ENCODE measurements around the gene WIPI1. TPM values are rescaled to one million over a fixed set of nuclear protein-coding genes. Genes with fewer than 3 reads are reported as not detected.

The WIPI1 gene
- polyA plus RNA-seq, 2 of the 4 experiments (the other 2 are of a cell fraction): 9.5 to 19.7 TPM

GRCh38 chr17:68499587-68499986 lies 42.3 kb upstream of the WIPI1 start:
- no peak overlapping the region for H3K27ac ChIP-seq
- DNase-seq (ENCODE audit: low read depth in 1 of 2, low spot score in 1 of 2): no peak
- ChIA-PET POLR2A (interaction anchor here (1.2 kb wide), 1 partner anchor 12 kb away, joined by 4 read pairs; no protein-coding TSS in a partner anchor), CTCF (interaction anchor here (1.4 to 3.4 kb wide), 4 partner anchors 10 to 34 kb away, joined by 3 to 12 read pairs (median 4); no protein-coding TSS in a partner anchor)
- 0 out of 3 replicates have a peak, but pooled peaks cover 3% of the 10 kb centered on the region for H3K9me3 ChIP-seq
- 60% methylated on average over 5 of the region's 5 CpGs for WGBS (ENCODE audit: missing lambda C conversion rate)
- H3K4me3 ChIP-seq: no peak overlapping the region
- TF ChIP-seq CEBPB (IDR thresholded peaks at IDR 0.05) (no peak), CBX2 (IDR thresholded peaks at IDR 0.05; ENCODE audit: borderline replicate concordance, low read depth) (no peak), JUNB (IDR thresholded peaks at IDR 0.05) (no peak), SMC3 (IDR thresholded peaks at IDR 0.05) (no peak), BCL3 (IDR thresholded peaks at IDR 0.05) (no peak), HOXA7 (CRISPR knock-in tag; IDR thresholded peaks at IDR 0.05) (no peak)
- TF ChIP-seq, protein P1, sequence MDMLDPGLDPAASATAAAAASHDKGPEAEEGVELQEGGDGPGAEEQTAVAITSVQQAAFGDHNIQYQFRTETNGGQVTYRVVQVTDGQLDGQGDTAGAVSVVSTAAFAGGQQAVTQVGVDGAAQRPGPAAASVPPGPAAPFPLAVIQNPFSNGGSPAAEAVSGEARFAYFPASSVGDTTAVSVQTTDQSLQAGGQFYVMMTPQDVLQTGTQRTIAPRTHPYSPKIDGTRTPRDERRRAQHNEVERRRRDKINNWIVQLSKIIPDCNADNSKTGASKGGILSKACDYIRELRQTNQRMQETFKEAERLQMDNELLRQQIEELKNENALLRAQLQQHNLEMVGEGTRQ (IDR thresholded peaks at IDR 0.05): no peak
- no peak for ATAC-seq
- no peaks in the 10 kb centered on the region for H3K4me1 ChIP-seq
- no peak overlapping the region for H3K4me2 ChIP-seq
- no peak for FAIRE-seq

DNA sequence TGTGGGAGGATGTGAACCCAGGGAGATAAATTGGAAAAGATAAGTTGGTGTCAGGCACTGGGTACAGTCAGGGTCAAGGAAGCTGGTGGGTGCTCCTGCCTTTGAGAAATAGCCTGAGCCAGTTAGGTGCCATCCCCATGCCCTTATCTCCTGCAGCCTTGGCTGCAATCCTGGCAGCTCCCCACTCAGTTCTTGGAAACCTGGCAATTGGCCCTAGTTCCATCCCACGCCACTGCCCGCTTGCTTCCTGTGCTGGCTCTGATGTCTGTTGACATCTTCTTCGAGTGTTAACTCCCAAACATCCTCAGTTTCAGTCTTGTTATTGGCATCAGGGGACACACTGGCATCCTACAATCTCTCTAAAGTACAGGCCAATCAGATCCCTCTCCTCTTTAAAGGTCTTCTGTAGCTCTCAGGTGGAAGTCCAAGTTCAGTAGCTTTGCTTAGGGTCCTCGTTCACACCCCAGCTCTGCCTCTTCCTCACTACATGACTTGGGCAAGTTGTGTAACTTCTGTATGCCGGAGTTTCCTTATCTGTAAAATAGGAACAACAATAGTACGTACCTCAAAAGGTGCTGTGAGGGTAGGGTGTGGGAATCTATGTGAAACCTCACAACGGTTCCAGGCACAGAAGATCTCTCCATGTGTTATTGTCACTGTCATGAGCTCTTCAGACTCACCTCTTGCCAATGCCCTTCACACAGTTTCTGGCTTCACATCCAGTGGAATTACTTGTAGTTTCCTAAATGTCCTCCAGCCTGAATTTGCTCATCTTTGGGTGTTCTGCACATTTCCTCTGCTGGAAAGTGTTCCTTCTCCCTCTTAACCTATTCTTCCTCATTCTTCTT lies 41.4 kb upstream of the WIPI1 start:
- WGBS (ENCODE audit: missing lambda C conversion rate): 44% methylated on average over 7 of the region's 7 CpGs
- H3K4me3 ChIP-seq: no peak overlapping the region
- H3K27ac ChIP-seq: no peak overlapping the region
- ATAC-seq: no peak
- POLR2A ChIA-PET: interaction anchor here (1.2 kb wide), 1 partner anchor 13 kb away, joined by 4 read pairs; no protein-coding TSS in a partner anchor
- no peak for DNase-seq (ENCODE audit: low read depth in 1 of 2, low spot score in 1 of 2)
- H3K9me3 ChIP-seq: 0 out of 3 replicates have a peak, but pooled peaks cover 3% of the 10 kb centered on the region
- H3K4me1 ChIP-seq: no peaks in the 10 kb centered on the region
- H3K4me2 ChIP-seq: no peak overlapping the region
- CTCF ChIA-PET: interaction anchor here (0.6 to 3.4 kb wide), 6 partner anchors 9 to 35 kb away, joined by 3 to 12 read pairs (median 4); no protein-coding TSS in a partner anchor
- FAIRE-seq: no peak
- TF ChIP-seq RARB (CRISPR knock-in tag; IDR thresholded peaks at IDR 0.05) (no peak), EP300 (IDR thresholded peaks at IDR 0.05) (no peak), NFE2L2 (conservative IDR thresholded peaks at IDR 0.05; ENCODE audit: low read length) (no peak), HOXB13 (CRISPR knock-in tag; IDR thresholded peaks at IDR 0.05; ENCODE audit: low read depth) (no peak), HOXB5 (CRISPR knock-in tag; IDR thresholded peaks at IDR 0.05) (no peak), EHMT2 (IDR thresholded peaks at IDR 0.05; ENCODE audit: low read depth) (no peak), POLR2A (IDR thresholded peaks at IDR 0.05; ENCODE audit: low read length) (no peak), CHD2 (IDR thresholded peaks at IDR 0.05; ENCODE audit: low read length, partially characterized antibody) (no peak), RFX5 (IDR thresholded peaks at IDR 0.05) (no peak)
- TF ChIP-seq, protein P2, sequence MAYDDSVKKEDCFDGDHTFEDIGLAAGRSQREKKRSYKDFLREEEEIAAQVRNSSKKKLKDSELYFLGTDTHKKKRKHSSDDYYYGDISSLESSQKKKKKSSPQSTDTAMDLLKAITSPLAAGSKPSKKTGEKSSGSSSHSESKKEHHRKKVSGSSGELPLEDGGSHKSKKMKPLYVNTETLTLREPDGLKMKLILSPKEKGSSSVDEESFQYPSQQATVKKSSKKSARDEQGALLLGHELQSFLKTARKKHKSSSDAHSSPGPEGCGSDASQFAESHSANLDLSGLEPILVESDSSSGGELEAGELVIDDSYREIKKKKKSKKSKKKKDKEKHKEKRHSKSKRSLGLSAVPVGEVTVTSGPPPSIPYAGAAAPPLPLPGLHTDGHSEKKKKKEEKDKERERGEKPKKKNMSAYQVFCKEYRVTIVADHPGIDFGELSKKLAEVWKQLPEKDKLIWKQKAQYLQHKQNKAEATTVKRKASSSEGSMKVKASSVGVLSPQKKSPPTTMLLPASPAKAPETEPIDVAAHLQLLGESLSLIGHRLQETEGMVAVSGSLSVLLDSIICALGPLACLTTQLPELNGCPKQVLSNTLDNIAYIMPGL (CRISPR knock-in tag; IDR thresholded peaks at IDR 0.05; ENCODE audit: borderline replicate concordance): no peak
- TF ChIP-seq, protein P3, sequence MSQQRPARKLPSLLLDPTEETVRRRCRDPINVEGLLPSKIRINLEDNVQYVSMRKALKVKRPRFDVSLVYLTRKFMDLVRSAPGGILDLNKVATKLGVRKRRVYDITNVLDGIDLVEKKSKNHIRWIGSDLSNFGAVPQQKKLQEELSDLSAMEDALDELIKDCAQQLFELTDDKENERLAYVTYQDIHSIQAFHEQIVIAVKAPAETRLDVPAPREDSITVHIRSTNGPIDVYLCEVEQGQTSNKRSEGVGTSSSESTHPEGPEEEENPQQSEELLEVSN (IDR thresholded peaks at IDR 0.05; ENCODE audit: borderline replicate concordance, low read depth): no peak
- TF ChIP-seq, protein P4, sequence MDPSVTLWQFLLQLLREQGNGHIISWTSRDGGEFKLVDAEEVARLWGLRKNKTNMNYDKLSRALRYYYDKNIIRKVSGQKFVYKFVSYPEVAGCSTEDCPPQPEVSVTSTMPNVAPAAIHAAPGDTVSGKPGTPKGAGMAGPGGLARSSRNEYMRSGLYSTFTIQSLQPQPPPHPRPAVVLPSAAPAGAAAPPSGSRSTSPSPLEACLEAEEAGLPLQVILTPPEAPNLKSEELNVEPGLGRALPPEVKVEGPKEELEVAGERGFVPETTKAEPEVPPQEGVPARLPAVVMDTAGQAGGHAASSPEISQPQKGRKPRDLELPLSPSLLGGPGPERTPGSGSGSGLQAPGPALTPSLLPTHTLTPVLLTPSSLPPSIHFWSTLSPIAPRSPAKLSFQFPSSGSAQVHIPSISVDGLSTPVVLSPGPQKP (IDR thresholded peaks at IDR 0.05; ENCODE audit: low read depth, low read length): no peak
